HEK293 (cell line): ENCODE results near the gene SLAIN2.

ENCODE experiments used
- GLI2 ChIP-seq: fragments of 450-650 bp; formaldehyde crosslinking; IDR thresholded peaks from 2 replicates; pipeline ENCODE4; 2017; ENCODE audit warnings: missing biosample characterization, missing genetic modification characterization, low read depth, borderline replicate concordance
- SALL2 ChIP-seq: fragments of 450-650 bp; formaldehyde crosslinking; IDR thresholded peaks from 2 replicates; pipeline ENCODE4 v1.5.0; 2017; ENCODE audit warnings: missing biosample characterization, mild to moderate bottlenecking, missing genetic modification characterization, borderline replicate concordance
- ZFP69B ChIP-seq: fragments of 450-650 bp; formaldehyde crosslinking; IDR thresholded peaks from 2 replicates; pipeline ENCODE4 v1.5.1; 2016; ENCODE audit warnings: missing biosample characterization, missing genetic modification characterization
- ZNF2 ChIP-seq: fragments of 450-650 bp; formaldehyde crosslinking; IDR thresholded peaks from 2 replicates; pipeline ENCODE4 v1.5.1; 2016; ENCODE audit warnings: missing biosample characterization, missing genetic modification characterization
- ZNF544 ChIP-seq: fragments of 450-650 bp; formaldehyde crosslinking; IDR thresholded peaks from 2 replicates; pipeline ENCODE4 v1.5.0; 2017; ENCODE audit warnings: missing biosample characterization, missing genetic modification characterization
- TF ChIP-seq, protein P1 (sequence below): fragments of 450-650 bp; formaldehyde crosslinking; IDR thresholded peaks from 2 replicates; pipeline ENCODE4 v1.5.1; 2016; ENCODE audit warnings: missing biosample characterization, missing genetic modification characterization
- TF ChIP-seq, protein P2 (sequence below): sonication (generic); formaldehyde crosslinking; IDR thresholded peaks from 2 replicates; pipeline ENCODE4 v1.8.1; 2022; ENCODE audit warnings: mild to moderate bottlenecking, moderate library complexity, missing genetic modification reagents

DNA sequence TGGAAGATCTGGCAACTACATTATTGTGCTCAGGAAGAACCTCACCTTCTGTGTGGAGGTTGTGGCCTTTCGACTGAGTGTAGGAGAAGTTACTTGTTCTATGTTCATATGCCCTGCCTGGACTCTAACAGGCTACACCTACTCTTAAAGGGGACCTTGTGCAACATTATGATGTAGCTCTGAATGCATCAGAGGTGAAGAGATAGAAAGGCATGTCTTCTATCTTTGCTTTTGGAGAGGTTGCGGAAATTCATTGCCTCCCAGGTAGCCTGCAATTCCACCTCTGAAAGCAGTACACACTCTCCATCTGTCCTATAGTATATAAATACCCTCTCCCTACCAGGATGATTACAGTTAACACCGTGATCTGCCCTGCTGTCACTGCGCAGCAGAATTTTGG is 7.1 kb upstream of the SLAIN2 start:
- TF ChIP-seq, protein P1, sequence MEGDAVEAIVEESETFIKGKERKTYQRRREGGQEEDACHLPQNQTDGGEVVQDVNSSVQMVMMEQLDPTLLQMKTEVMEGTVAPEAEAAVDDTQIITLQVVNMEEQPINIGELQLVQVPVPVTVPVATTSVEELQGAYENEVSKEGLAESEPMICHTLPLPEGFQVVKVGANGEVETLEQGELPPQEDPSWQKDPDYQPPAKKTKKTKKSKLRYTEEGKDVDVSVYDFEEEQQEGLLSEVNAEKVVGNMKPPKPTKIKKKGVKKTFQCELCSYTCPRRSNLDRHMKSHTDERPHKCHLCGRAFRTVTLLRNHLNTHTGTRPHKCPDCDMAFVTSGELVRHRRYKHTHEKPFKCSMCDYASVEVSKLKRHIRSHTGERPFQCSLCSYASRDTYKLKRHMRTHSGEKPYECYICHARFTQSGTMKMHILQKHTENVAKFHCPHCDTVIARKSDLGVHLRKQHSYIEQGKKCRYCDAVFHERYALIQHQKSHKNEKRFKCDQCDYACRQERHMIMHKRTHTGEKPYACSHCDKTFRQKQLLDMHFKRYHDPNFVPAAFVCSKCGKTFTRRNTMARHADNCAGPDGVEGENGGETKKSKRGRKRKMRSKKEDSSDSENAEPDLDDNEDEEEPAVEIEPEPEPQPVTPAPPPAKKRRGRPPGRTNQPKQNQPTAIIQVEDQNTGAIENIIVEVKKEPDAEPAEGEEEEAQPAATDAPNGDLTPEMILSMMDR (tag by site-specific recombination), result no peak
- TF ChIP-seq ZFP69B (tag by site-specific recombination) (no peak), SALL2 (tag by site-specific recombination) (no peak), GLI2 (tag by site-specific recombination) (no peak), ZNF544 (tag by site-specific recombination) (no peak), ZNF2 (tag by site-specific recombination) (no peak)
- TF ChIP-seq, protein P2, sequence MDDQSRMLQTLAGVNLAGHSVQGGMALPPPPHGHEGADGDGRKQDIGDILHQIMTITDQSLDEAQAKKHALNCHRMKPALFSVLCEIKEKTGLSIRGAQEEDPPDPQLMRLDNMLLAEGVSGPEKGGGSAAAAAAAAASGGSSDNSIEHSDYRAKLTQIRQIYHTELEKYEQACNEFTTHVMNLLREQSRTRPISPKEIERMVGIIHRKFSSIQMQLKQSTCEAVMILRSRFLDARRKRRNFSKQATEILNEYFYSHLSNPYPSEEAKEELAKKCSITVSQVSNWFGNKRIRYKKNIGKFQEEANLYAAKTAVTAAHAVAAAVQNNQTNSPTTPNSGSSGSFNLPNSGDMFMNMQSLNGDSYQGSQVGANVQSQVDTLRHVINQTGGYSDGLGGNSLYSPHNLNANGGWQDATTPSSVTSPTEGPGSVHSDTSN (CRISPR knock-in tag), result no peak
